MM.1S (cell line): ENCODE data around the gene GRAMD1B.
A peak's percentile ranks its signal among the peaks of the same experiment; 100 is the strongest.

Source experiments
- DNase-seq: peaks from one replicate; pipeline ENCODE4 v3.0.0-alpha.2; 2015
- H2AFZ ChIP-seq: fragments of 300-600 bp; sonication (generic); 2 replicates; pipeline ENCODE4 v1.6.0; 2016; ENCODE audit warnings: antibody characterized with exemption, low read length
- H3F3A ChIP-seq: fragments of 300-600 bp; sonication (generic); 2 replicates; pipeline ENCODE4 v1.6.1; 2016; ENCODE audit warnings: mild to moderate bottlenecking, antibody characterized with exemption, low read length, moderate library complexity, mixed read lengths; ENCODE audit not compliant: insufficient read depth
- H3K27ac ChIP-seq: fragments of 300-600 bp; sonication (generic); 2 replicates; pipeline ENCODE4 v1.5.1; 2016; ENCODE audit warnings: mild to moderate bottlenecking, low read length
- H3K27me3 ChIP-seq: fragments of 300-600 bp; sonication (generic); replicated peaks from 2 replicates; pipeline ENCODE4 v1.6.0; 2016; ENCODE audit warnings: low read length; ENCODE audit not compliant: insufficient read depth
- H3K36me3 ChIP-seq: fragments of 300-600 bp; sonication (generic); replicated peaks from 2 replicates; pipeline ENCODE4 v1.6.1; 2016; ENCODE audit warnings: mild to moderate bottlenecking, low read length, mixed read lengths; ENCODE audit not compliant: insufficient read depth
- H3K4me1 ChIP-seq: fragments of 300-600 bp; sonication (generic); 2 replicates; pipeline ENCODE4 v1.6.1; 2016; ENCODE audit warnings: low read length, mixed read lengths
- H3K4me2 ChIP-seq: fragments of 300-600 bp; sonication (generic); 2 replicates; pipeline ENCODE4 v1.6.0; 2016; ENCODE audit warnings: low read depth, low read length
- H3K4me3 ChIP-seq: fragments of 300-600 bp; sonication (generic); 2 replicates; pipeline ENCODE4 v1.5.1; 2016; ENCODE audit warnings: low read length, mixed read lengths
- H3K79me2 ChIP-seq: fragments of 300-600 bp; sonication (generic); 2 replicates; pipeline ENCODE4 v1.6.1; 2016; ENCODE audit warnings: mixed run types, low read length, mixed read lengths
- H3K9ac ChIP-seq: fragments of 300-600 bp; sonication (generic); 2 replicates; pipeline ENCODE4 v1.6.1; 2016; ENCODE audit warnings: low read length, mixed read lengths
- H3K9me2 ChIP-seq: fragments of 300-600 bp; sonication (generic); replicated peaks from 2 replicates; pipeline ENCODE4 v1.6.1; 2016; ENCODE audit warnings: mild to moderate bottlenecking, low read length, mixed read lengths; ENCODE audit not compliant: insufficient read depth
- H3K9me3 ChIP-seq: fragments of 300-600 bp; sonication (generic); replicated peaks from 2 replicates; pipeline ENCODE4 v1.6.1; 2016; ENCODE audit warnings: mild to moderate bottlenecking, low read length, mixed read lengths; ENCODE audit not compliant: insufficient read depth
- H4K20me1 ChIP-seq: fragments of 300-600 bp; sonication (generic); 2 replicates; pipeline ENCODE4 v1.6.1; 2016; ENCODE audit warnings: mild to moderate bottlenecking, low read length, moderate library complexity, mixed read lengths; ENCODE audit not compliant: insufficient read depth
- EZH2 ChIP-seq: fragments of 300-600 bp; sonication (generic); optimal IDR thresholded peaks from 2 replicates; pipeline ENCODE3; 2017; ENCODE audit warnings: low read depth, mild to moderate bottlenecking, antibody characterized with exemption, low read length, mixed read lengths
- EZH2phosphoT487 ChIP-seq: fragments of 300-600 bp; sonication (generic); IDR thresholded peaks from 2 replicates; pipeline ENCODE4 v1.6.1; 2018; ENCODE audit warnings: antibody characterized with exemption, low read length
- TF ChIP-seq, protein P1 (sequence below): fragments of 300-600 bp; sonication (generic); IDR thresholded peaks from 2 replicates; pipeline ENCODE4 v1.5.1; 2016; ENCODE audit warnings: antibody characterized with exemption, low read length, mixed read lengths

Gene GRAMD1B

DNA sequence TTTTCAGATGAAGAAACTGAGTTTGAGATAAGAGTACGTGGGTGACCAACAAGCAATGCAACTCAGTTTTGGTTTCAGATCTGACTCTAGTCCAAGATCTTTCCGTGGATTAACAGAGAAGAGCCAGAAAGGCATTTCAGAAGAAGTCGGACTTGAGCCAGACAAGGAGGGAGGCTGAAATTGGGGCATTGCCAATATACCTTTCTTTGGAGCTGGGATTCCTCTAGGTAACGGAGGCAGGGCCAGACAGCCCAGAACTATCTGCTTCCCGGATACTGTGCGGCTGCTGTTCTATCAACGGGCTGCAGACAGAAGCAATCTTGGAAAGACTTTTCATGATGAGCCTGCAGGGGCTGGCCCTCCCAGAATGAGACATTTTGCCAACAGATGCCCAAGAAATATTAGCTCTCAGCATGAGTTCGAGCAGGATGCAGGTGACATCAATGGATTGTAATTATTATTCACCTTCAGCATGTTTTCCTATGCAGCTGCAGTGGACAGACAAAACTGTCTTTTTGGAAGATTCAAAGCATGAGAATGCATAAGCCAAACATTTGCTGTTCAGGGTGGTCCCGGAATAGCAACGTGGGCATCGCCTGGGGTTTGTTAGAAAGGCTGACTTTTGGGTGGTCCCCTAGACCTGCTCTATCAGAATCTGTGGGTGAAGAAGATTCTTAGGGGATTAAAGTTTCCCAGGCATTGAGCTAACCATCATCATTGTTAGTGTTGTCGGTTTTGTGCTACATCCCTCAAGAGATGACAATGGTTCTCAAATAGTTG, 128.7 kb downstream of the GRAMD1B start:
- H3K9ac ChIP-seq, result no peak overlapping the region
- peaks cover 20% of the 10 kb centered on the region; the same call in 1 of the 2 replicates for H3K27me3 ChIP-seq
- H3K4me2 ChIP-seq, result peak overlapping the region; percentile 19; the same call in 1 of the 2 replicates
- H3K4me3 ChIP-seq, result no peak overlapping the region
- H3K4me1 ChIP-seq, result no peaks in the 10 kb centered on the region
- H3K9me2 ChIP-seq, result no peaks in the 10 kb centered on the region
- H3K9me3 ChIP-seq, result no peaks in the 10 kb centered on the region
- H4K20me1 ChIP-seq, result no peaks in the 10 kb centered on the region
- H2AFZ ChIP-seq, result no peak overlapping the region
- H3K36me3 ChIP-seq, result no peaks in the 10 kb centered on the region
- TF ChIP-seq EZH2 (no peak), EZH2phosphoT487 (no peak)
- TF ChIP-seq, protein P1, sequence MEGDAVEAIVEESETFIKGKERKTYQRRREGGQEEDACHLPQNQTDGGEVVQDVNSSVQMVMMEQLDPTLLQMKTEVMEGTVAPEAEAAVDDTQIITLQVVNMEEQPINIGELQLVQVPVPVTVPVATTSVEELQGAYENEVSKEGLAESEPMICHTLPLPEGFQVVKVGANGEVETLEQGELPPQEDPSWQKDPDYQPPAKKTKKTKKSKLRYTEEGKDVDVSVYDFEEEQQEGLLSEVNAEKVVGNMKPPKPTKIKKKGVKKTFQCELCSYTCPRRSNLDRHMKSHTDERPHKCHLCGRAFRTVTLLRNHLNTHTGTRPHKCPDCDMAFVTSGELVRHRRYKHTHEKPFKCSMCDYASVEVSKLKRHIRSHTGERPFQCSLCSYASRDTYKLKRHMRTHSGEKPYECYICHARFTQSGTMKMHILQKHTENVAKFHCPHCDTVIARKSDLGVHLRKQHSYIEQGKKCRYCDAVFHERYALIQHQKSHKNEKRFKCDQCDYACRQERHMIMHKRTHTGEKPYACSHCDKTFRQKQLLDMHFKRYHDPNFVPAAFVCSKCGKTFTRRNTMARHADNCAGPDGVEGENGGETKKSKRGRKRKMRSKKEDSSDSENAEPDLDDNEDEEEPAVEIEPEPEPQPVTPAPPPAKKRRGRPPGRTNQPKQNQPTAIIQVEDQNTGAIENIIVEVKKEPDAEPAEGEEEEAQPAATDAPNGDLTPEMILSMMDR, result no peak
- DNase-seq, result no peak
- no peaks in the 10 kb centered on the region for H3F3A ChIP-seq
- H3K79me2 ChIP-seq, result no peaks in the 10 kb centered on the region
- no peak overlapping the region for H3K27ac ChIP-seq

GRCh38 chr11:123559523-123559955, 129.5 kb downstream of the GRAMD1B start:
- H3K9me3 ChIP-seq, result no peaks in the 10 kb centered on the region
- no peak for DNase-seq
- TF ChIP-seq EZH2phosphoT487, result no peak
- no peak for TF ChIP-seq EZH2
- TF ChIP-seq, protein P1, result no peak

DNA sequence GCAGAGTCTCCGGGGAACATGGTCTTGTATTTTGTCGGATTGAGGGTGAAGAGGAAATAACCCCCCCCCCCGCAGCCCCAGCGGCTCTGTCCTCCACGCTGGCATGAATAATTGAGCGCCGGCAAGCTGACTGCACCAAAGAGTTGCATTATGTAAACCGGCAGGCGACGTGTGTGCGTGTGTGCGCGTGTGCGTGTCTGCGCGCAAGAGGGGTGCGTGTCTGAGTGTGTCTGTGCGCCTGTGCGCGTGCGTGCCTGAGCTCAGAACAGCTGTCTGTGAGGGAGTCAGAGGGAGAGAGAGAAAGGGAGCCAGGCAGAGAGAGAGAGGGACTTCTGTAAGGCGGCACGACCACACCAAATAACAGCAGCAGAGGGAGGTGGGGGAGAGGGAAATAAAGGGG, 129.9 kb downstream of the GRAMD1B start:
- H4K20me1 ChIP-seq, result no peaks in the 10 kb centered on the region
- no peak overlapping the region for H3K27ac ChIP-seq
- no peak for DNase-seq
- H3K9me3 ChIP-seq, result no peaks in the 10 kb centered on the region
- H3F3A ChIP-seq, result no peaks in the 10 kb centered on the region
- peaks cover 20% of the 10 kb centered on the region; the same call in 1 of the 2 replicates for H3K27me3 ChIP-seq
- H3K9ac ChIP-seq, result no peak overlapping the region
- 0 out of 2 replicates have a peak overlapping the region, but pooled peaks have one; percentile 27 for H2AFZ ChIP-seq
- no peaks in the 10 kb centered on the region for H3K79me2 ChIP-seq
- H3K4me3 ChIP-seq, result peak overlapping the region; percentile 44; the same call in 1 of the 2 replicates
- no peaks in the 10 kb centered on the region for H3K4me1 ChIP-seq
- peak overlapping the region; percentile 55 for H3K4me2 ChIP-seq
- H3K9me2 ChIP-seq, result no peaks in the 10 kb centered on the region
- H3K36me3 ChIP-seq, result no peaks in the 10 kb centered on the region
- TF ChIP-seq EZH2phosphoT487, result no peak
- TF ChIP-seq, protein P1, result no peak
- no peak for TF ChIP-seq EZH2

More at GRCh38 chr11:123559523-123559955, 129.5 kb downstream of the GRAMD1B start:
- no peak overlapping the region for H3K27ac ChIP-seq
- H3K36me3 ChIP-seq, result no peaks in the 10 kb centered on the region
- no peak overlapping the region for H2AFZ ChIP-seq
- H3K9ac ChIP-seq, result no peak overlapping the region
- H3F3A ChIP-seq, result no peaks in the 10 kb centered on the region
- peaks cover 20% of the 10 kb centered on the region; the same call in 1 of the 2 replicates for H3K27me3 ChIP-seq
- H3K4me2 ChIP-seq, result peak overlapping the region; percentile 55; the same call in 1 of the 2 replicates
- H4K20me1 ChIP-seq, result no peaks in the 10 kb centered on the region
- H3K79me2 ChIP-seq, result no peaks in the 10 kb centered on the region
- no peak overlapping the region for H3K4me3 ChIP-seq
- no peaks in the 10 kb centered on the region for H3K9me2 ChIP-seq
- no peaks in the 10 kb centered on the region for H3K4me1 ChIP-seq
